ENCODE results near the gene SDCBP2. TPM values are rescaled to one million over a fixed set of nuclear protein-coding genes. Genes with fewer than 3 reads are reported as not detected.
A peak's percentile ranks its signal among the peaks of the same experiment; 100 is the strongest.

Gene SDCBP2
- total RNA-seq, 1 experiment from 2014 or later = 1.5 TPM

- DNase-seq (ENCODE audit: low read depth) = no peak
Measured at GRCh38 chr20:1331101-1331500, 2.2 kb upstream of the SDCBP2 start.

- no peak for DNase-seq (ENCODE audit: low read depth)
Measured at GRCh38 chr20:1330075-1330830, 1.3 kb upstream of the SDCBP2 start.

- no peak for DNase-seq (ENCODE audit: low read depth)
Measured at GRCh38 chr20:1327827-1328679, 886 bp downstream of the SDCBP2 start.

- DNase-seq (ENCODE audit: low read depth) = peak; percentile 64
Measured at GRCh38 chr20:1327241-1327653, 1.7 kb downstream of the SDCBP2 start.

- DNase-seq (ENCODE audit: low read depth) = peak; percentile 44
Measured at GRCh38 chr20:1326031-1326930, 2.7 kb downstream of the SDCBP2 start.

- DNase-seq (ENCODE audit: low read depth) = peak; percentile 95
Measured at GRCh38 chr20:1325173-1326030, 3.5 kb downstream of the SDCBP2 start.

- DNase-seq (ENCODE audit: low read depth) = peak; percentile 59
Measured at GRCh38 chr20:1324598-1325172, 4.3 kb downstream of the SDCBP2 start.

- no peak for DNase-seq (ENCODE audit: low read depth)
Measured at GRCh38 chr20:1323830-1324597, 4.9 kb downstream of the SDCBP2 start.

- peak; percentile 53 for DNase-seq (ENCODE audit: low read depth)
Measured at GRCh38 chr20:1323256-1323655, 5.7 kb downstream of the SDCBP2 start.

- peak; percentile 80 for DNase-seq (ENCODE audit: low read depth)
Measured at GRCh38 chr20:1322511-1323245, 6.3 kb downstream of the SDCBP2 start.

- DNase-seq (ENCODE audit: low read depth) = no peak
Measured at GRCh38 chr20:1321654-1321939, 7.3 kb downstream of the SDCBP2 start.

GRCh38 chr20:1320902-1321653 lies 7.9 kb downstream of the SDCBP2 start:
- peak; percentile 80 for DNase-seq (ENCODE audit: low read depth)

- DNase-seq (ENCODE audit: low read depth) = no peak
Measured at GRCh38 chr20:1320016-1320415, 8.9 kb downstream of the SDCBP2 start.

GRCh38 chr20:1319462-1319861 lies 9.5 kb downstream of the SDCBP2 start:
- DNase-seq (ENCODE audit: low read depth) = no peak

- DNase-seq (ENCODE audit: low read depth) = no peak
Measured at GRCh38 chr20:1319051-1319450, 9.9 kb downstream of the SDCBP2 start.

GRCh38 chr20:1317545-1318255 lies 11.2 kb downstream of the SDCBP2 start:
- no peak for DNase-seq (ENCODE audit: low read depth)

GRCh38 chr20:1315804-1316203 lies 13.1 kb downstream of the SDCBP2 start:
- DNase-seq (ENCODE audit: low read depth) = no peak

Measured in LHCN-M2 (cell line).